ENCODE measurements around the gene HMGB4. TPM values are rescaled to one million over a fixed set of nuclear protein-coding genes. Genes with fewer than 3 reads are reported as not detected.

Gene HMGB4
- total RNA-seq, 6 donors from 2014 or later, result not detected

DNA sequence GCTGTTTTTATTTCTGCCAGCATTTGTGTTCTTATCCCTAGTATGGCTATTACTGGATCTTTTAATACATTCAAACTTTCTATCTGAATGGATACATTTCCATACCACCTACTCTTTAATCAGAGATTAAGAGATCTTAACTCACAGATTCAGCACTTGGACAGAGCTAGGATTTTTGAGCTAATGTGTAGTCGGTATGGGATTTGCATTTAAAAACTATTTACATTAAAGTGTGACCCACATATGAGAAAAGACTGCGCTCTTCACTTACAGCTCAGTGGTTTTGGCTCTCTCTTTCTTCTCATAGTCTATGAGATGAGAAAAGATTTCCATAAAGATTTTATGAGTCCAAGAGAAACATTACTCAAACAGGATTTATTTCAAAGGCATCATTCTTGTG is 16.4 kb downstream of the HMGB4 start:
- Histone ChIP-seq H3K4me1 (no peaks in the 10 kb centered on the region), H3K4me3 (no peak overlapping the region), H3K9me3 (no peaks in the 10 kb centered on the region), H3K27me3 (no peaks in the 10 kb centered on the region), H3K36me3 (no peaks in the 10 kb centered on the region), H3K27ac (no peak overlapping the region)
- TF ChIP-seq POLR2A (IDR thresholded peaks at IDR 0.05) (no peak), EP300 (IDR thresholded peaks at IDR 0.05) (no peak), POLR2AphosphoS5 (IDR thresholded peaks at IDR 0.05) (no peak)
- TF ChIP-seq, protein P1, sequence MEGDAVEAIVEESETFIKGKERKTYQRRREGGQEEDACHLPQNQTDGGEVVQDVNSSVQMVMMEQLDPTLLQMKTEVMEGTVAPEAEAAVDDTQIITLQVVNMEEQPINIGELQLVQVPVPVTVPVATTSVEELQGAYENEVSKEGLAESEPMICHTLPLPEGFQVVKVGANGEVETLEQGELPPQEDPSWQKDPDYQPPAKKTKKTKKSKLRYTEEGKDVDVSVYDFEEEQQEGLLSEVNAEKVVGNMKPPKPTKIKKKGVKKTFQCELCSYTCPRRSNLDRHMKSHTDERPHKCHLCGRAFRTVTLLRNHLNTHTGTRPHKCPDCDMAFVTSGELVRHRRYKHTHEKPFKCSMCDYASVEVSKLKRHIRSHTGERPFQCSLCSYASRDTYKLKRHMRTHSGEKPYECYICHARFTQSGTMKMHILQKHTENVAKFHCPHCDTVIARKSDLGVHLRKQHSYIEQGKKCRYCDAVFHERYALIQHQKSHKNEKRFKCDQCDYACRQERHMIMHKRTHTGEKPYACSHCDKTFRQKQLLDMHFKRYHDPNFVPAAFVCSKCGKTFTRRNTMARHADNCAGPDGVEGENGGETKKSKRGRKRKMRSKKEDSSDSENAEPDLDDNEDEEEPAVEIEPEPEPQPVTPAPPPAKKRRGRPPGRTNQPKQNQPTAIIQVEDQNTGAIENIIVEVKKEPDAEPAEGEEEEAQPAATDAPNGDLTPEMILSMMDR (IDR thresholded peaks at IDR 0.05), result no peak
- no peak for DNase-seq
- WGBS, 2 donors, result 53 to 59% methylated on average over 2 of the region's 2 CpGs
- ATAC-seq (ENCODE audit: low FRiP score in 2 of 2), result no peak

DNA sequence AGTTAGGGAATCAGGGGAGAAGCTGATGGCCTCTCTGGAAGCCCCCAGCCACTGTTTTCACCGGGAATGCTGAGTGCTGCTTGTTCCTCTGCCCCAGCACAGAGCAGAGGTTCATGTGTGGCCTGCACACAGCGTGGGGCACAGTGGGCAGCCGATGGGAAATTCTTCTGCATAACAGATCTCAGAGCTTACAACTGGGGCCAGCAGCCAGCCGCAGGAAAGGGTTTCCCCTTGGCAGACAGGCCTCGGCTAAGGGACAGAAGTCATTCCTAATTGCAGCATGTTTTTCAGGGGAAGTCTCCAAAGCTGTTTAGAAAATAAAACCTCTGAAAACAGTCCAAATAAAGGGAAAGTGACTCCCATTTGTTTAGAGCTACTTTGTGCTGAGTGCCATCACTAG is 22.6 kb downstream of the HMGB4 start:
- H3K27ac ChIP-seq, result no peak overlapping the region
- H3K4me3 ChIP-seq, result no peak overlapping the region
- TF ChIP-seq EP300 (IDR thresholded peaks at IDR 0.05) (no peak), POLR2AphosphoS5 (IDR thresholded peaks at IDR 0.05) (no peak), POLR2A (IDR thresholded peaks at IDR 0.05) (no peak)
- TF ChIP-seq, protein P1 (IDR thresholded peaks at IDR 0.05), result no peak
- no peak for DNase-seq
- ATAC-seq (ENCODE audit: low FRiP score in 2 of 2), result no peak
- 18 to 36% methylated on average over 4 to 5 of the region's 5 CpGs for WGBS, 2 donors
- H3K36me3 ChIP-seq, result no peaks in the 10 kb centered on the region
- H3K4me1 ChIP-seq, result no peaks in the 10 kb centered on the region
- H3K27me3 ChIP-seq, result no peaks in the 10 kb centered on the region
- no peaks in the 10 kb centered on the region for H3K9me3 ChIP-seq

DNA sequence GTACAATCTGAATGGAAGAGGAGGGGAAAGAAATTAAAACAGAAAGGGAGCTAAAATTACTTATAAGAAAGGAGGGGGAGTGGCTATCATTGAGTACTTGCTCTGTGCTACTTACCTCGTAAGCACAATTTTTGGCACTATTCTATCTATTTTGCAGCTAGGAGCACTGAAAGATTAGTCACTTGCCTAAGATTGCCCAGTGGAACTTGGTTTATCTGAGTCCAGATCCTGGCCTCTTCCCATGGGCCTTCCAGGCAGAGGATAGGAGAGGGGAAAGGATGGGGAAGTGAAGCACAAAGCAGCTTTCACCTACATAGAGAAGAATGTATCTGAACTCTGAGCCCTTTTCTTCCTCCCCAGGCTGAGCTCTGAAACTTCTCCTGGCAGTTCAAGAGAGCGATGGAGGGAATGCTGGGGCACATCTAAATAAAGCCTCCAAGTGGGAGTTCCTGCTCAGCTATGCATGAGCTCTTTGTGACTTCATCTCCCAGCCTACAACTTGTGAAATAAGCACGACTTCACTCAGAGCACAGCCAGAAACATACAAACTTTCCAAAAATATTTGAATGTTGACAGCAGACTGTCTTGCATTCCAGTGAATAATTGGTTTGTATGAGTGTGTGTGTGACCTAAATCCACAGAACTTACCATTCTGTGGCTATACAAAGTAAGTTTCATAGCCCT is 29.4 kb downstream of the HMGB4 start:
- 59 to 60% methylated on average over 3 of the region's 3 CpGs for WGBS, 2 donors
- H3K27ac ChIP-seq, result no peak overlapping the region
- H3K4me3 ChIP-seq, result no peak overlapping the region
- no peaks in the 10 kb centered on the region for H3K9me3 ChIP-seq
- DNase-seq (no peak), ATAC-seq (ENCODE audit: low FRiP score in 2 of 2) (peak; percentile 62 to 91)
- H3K36me3 ChIP-seq, result no peaks in the 10 kb centered on the region
- TF ChIP-seq POLR2AphosphoS5 (IDR thresholded peaks at IDR 0.05) (no peak), POLR2A (IDR thresholded peaks at IDR 0.05) (no peak), EP300 (IDR thresholded peaks at IDR 0.05) (no peak)
- TF ChIP-seq, protein P1 (IDR thresholded peaks at IDR 0.05), result no peak
- H3K4me1 ChIP-seq, result no peaks in the 10 kb centered on the region
- no peaks in the 10 kb centered on the region for H3K27me3 ChIP-seq

DNA sequence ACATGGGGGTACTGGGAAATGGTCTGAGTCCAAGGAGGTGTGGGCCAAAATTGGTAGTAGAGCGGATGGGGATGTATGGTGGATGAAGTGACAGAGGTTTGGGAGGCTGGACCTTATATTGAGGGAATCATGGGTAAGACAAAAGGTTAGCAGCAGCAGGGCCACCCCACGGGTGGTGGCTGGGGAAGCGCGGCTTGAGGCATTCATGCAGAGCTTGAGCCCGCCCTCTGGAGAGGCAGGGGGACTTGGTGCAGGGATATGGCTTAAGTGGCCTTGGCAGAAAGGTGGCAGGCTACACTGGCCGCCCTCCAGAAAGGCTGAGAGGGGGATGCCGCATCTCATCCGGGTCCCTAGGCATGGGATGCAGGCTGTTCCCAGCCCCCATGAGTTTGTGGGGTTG is 31.5 kb downstream of the HMGB4 start:
- DNase-seq (peak in 1 of 2 donors; percentile 47), ATAC-seq (ENCODE audit: low FRiP score in 2 of 2) (no peak)
- Histone ChIP-seq H3K27ac (no peak overlapping the region), H3K4me3 (no peak overlapping the region), H3K27me3 (no peaks in the 10 kb centered on the region), H3K4me1 (no peaks in the 10 kb centered on the region), H3K9me3 (no peaks in the 10 kb centered on the region), H3K36me3 (no peaks in the 10 kb centered on the region)
- TF ChIP-seq, protein P1 (IDR thresholded peaks at IDR 0.05), result no peak
- TF ChIP-seq EP300 (IDR thresholded peaks at IDR 0.05) (no peak), POLR2AphosphoS5 (IDR thresholded peaks at IDR 0.05) (no peak), POLR2A (IDR thresholded peaks at IDR 0.05) (no peak)
- 65 to 73% methylated on average over 8 of the region's 8 CpGs for WGBS, 2 donors

DNA sequence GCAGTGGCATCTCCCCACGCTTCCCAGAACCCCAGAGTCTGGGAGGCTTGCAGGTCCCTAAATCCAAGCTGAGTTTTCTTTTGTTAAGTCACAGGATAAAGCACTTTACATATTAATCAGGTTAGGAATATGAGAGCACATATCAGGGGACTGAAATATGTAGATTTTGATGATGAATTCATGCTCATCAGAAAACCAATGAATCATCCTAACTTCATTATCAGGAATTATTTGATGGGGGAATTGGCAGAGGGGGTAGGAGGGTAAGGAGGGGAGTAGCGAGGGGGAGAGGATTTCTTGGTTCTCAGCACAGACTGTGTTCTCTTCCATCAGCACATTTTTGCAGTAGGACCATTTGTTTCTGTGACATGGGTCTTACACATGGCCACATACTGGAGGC is 32.1 kb downstream of the HMGB4 start:
- ATAC-seq (ENCODE audit: low FRiP score in 2 of 2), result no peak
- WGBS, 2 donors, result 80 to 98% methylated on average over 2 of the region's 2 CpGs

More for the DNA sequence above, 32.1 kb downstream of the HMGB4 start:
- TF ChIP-seq, protein P1 (IDR thresholded peaks at IDR 0.05), result no peak
- TF ChIP-seq POLR2AphosphoS5 (IDR thresholded peaks at IDR 0.05) (no peak), POLR2A (IDR thresholded peaks at IDR 0.05) (no peak), EP300 (IDR thresholded peaks at IDR 0.05) (no peak)
- no peaks in the 10 kb centered on the region for H3K27me3 ChIP-seq
- no peak for DNase-seq
- H3K27ac ChIP-seq, result no peak overlapping the region
- no peaks in the 10 kb centered on the region for H3K9me3 ChIP-seq
- H3K4me3 ChIP-seq, result no peak overlapping the region
- H3K4me1 ChIP-seq, result no peaks in the 10 kb centered on the region
- H3K36me3 ChIP-seq, result no peaks in the 10 kb centered on the region

All from upper lobe of left lung (tissue), 6 donors.